ENCODE results near the gene LRMDA. TPM values are rescaled to one million over a fixed set of nuclear protein-coding genes. Genes with fewer than 3 reads are reported as not detected.

Gene LRMDA
- total and polyA plus RNA-seq, 2 of the 13 experiments (the other 11 are each of a cell fraction or from before 2014, with no cell fraction given), result 13.4 to 22.0 TPM

GRCh38 chr10:75755528-75755927 lies 324.1 kb downstream of the LRMDA start (continued):
- TF ChIP-seq ZNF407 (CRISPR knock-in tag; IDR thresholded peaks at IDR 0.05; ENCODE audit: not compliant biosample characterization) (no peak), RXRA (CRISPR knock-in tag; IDR thresholded peaks at IDR 0.05) (peak; percentile 84; the same call in 1 of the 2 replicates), GZF1 (CRISPR knock-in tag; IDR thresholded peaks at IDR 0.05) (peak; percentile 31; the same call in 1 of the 2 replicates), NR2F6 (IDR thresholded peaks at IDR 0.05) (peak; percentile 79), NR2F6 (CRISPR knock-in tag; IDR thresholded peaks at IDR 0.05) (peak; percentile 81), ZNF574 (CRISPR knock-in tag; IDR thresholded peaks at IDR 0.05) (peak; percentile 70; the same call in 1 of the 2 replicates), SNAPC2 (CRISPR knock-in tag; IDR thresholded peaks at IDR 0.05) (peak; percentile 59; the same call in 1 of the 2 replicates), ZFY (CRISPR knock-in tag; IDR thresholded peaks at IDR 0.05) (no peak; the same call in 1 of the 2 replicates), HDAC1 (CRISPR knock-in tag; IDR thresholded peaks at IDR 0.05) (peak; percentile 82), JARID2 (CRISPR knock-in tag; IDR thresholded peaks at IDR 0.05; ENCODE audit: insufficient replicate concordance) (no peak), HMGXB3 (CRISPR knock-in tag; IDR thresholded peaks at IDR 0.05; ENCODE audit: borderline replicate concordance) (no peak), ZNF224 (CRISPR knock-in tag; IDR thresholded peaks at IDR 0.05) (no peak)

Measured in HepG2 (cell line).